Parietal lobe (tissue), 2 donors: ENCODE measurements around the gene ZNF195. TPM values are rescaled to one million over a fixed set of nuclear protein-coding genes. Genes with fewer than 3 reads are reported as not detected.

Source experiments
- small RNA-seq: library from RNA; depleted of rRNA; stranded (forward); fragments of <200 nt; gene quantifications from one replicate; pipeline ENCODE3, GENCODE V24; 2014; ENCODE audit warnings: low replicate concordance
- total RNA-seq: library from RNA; depleted of rRNA; stranded (reverse); fragments of >200 nt; gene quantifications from one replicate; pipeline ENCODE4 v1.2.3, GENCODE V29; 2014

ZNF195 gene
- 90.5 TPM for total RNA-seq

DNA sequence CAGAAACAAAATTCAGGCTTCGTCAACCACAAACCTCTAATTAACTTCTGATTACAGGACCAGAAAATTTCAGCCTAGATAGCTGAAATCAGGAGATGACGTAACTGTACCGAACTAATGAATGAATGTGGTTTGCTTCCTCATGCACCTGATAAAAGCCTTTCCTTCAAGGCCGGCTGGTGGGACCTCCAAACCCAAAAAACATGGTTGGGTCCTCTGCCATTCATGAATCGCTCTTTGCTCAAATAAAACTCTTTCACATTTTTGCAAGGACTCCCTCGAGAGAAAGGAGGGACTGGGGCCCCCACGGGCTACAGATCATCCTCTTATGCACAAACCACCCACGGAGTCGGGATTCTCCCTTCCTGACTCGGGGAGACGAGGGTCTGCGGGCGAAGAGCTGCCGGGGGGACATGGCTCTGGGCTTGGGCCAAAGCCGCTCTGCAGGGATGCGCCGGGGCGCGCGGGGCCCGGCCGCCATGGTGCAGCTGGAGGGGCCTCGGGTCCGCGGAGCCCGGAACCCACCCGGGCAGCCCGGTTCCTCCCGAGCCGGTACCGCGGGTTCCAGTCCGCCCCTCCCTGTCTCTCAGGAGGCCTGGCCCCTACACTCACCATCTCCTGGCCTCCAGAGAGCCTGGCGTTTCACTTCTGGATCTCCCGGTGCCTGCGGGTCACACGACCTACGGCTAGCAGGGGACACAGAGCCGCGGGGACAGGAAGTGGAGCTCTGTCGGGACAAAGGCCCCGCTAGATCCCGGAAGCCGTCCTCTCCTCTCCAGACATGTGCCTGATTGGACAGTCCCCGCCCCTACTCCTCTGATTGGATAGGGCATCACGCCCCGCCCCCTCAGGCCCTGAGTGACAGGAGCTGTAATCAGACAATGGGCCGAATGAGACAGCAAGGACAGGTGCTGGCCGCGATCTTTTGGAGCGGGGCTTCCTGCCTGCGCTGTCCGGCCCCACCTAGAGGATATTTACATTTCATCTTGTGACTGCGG is at the start of gene ZNF195:
Gene ZNF195, minus strand, starts transcription at position 721 of the 998 bp plus-strand sequence. Its CDS starts 106 bp downstream, at position 615.

Small RNA genes within 50 kb of the gene (small RNA-seq; reads per million reads assigned to genes)
- not detected for gene AC123788.2

Other genes with a start within 250 kb of the ZNF195 start
- gene OSBPL5, start 213.8 kb downstream of the ZNF195 start, total RNA-seq: 90.1 TPM
- not detected for gene MRGPRG, start 160.3 kb downstream of the ZNF195 start, total RNA-seq
- gene MRGPRE, start 146.7 kb downstream of the ZNF195 start, total RNA-seq: not detected